Nephron progenitor cell (in vitro differentiated cells): ENCODE data around the gene DSG2.

Source experiments
- DNase-seq: peaks from one replicate; pipeline ENCODE4 v3.0.0; 2021
- H3K27ac Mint-ChIP-seq: 2 replicates; pipeline ENCODE4 v1.8.0; 2021; ENCODE audit warnings: mild to moderate bottlenecking, moderate library complexity, mixed read lengths
- H3K27me3 Mint-ChIP-seq: 2 replicates; pipeline ENCODE4 v1.8.0; 2021; ENCODE audit warnings: mild to moderate bottlenecking, low read depth, mixed read lengths; ENCODE audit not compliant: poor library complexity
- H3K36me3 Mint-ChIP-seq: 2 replicates; pipeline ENCODE4 v1.8.0; 2021; ENCODE audit warnings: low read depth, mixed read lengths
- H3K4me1 Mint-ChIP-seq: 2 replicates; pipeline ENCODE4 v1.8.0; 2021; ENCODE audit warnings: mixed read lengths
- H3K4me3 Mint-ChIP-seq: 2 replicates; pipeline ENCODE4 v1.8.0; 2021; ENCODE audit warnings: mild to moderate bottlenecking, moderate library complexity, mixed read lengths
- H3K9me3 Mint-ChIP-seq: 2 replicates; pipeline ENCODE4 v1.8.0; 2021; ENCODE audit warnings: mild to moderate bottlenecking, moderate library complexity, mixed read lengths
- TF ChIP-seq, protein P1 (sequence below): fragments of 200-600 bp; sonication (generic); IDR thresholded peaks from 2 replicates; pipeline ENCODE4 v1.5.0; 2021; ENCODE audit warnings: antibody characterized with exemption

DSG2 gene

DNA sequence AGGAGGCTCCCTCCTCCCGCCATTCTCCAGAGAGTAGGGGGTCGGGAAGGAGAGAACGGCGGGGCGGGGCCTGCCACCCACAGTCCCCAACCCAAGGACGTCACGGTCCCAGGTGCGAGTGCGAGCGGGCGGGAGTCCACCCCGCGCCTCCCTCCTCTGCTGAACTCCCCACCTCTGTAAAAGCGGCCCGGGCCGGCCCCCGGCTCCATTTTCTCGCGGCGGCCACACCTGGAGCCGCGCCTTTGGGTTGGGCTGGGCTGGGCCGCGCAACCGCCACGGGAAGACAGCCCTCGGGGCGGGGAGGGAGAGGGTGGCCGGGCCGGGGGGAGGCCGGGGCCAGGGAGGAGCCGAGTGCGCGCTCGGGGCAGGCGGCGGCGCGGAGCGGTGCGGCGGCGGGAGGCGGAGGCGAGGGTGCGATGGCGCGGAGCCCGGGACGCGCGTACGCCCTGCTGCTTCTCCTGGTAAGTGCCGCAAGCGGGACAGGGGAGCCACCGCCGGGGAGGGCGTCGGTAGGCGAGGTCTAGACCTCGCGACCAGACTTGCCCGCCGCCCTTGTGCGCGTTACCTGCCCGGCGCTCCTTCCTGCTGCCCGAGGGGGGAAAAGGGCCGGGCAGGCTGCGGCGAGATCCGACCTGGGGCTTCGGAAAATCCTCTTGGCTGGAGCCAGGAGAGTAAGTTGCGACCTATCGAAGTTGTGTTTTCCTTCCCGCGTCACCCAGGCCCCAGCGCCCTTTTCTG is at the start of gene DSG2:
Gene DSG2, plus strand, starts transcription at position 342 of the 738 bp plus-strand sequence. Its CDS starts 75 bp downstream, at position 417.
- Mint-ChIP-seq H3K4me1 (peaks cover 30% of the 10 kb centered on the region), H3K27ac (peak within 1 kb of the TSS; percentile 91), H3K9me3 (no peaks in the 10 kb centered on the region), H3K36me3 (no peaks in the 10 kb centered on the region), H3K27me3 (peaks cover 5% of the 10 kb centered on the region), H3K4me3 (peak within 1 kb of the TSS; percentile 97)
- TF ChIP-seq, protein P1, sequence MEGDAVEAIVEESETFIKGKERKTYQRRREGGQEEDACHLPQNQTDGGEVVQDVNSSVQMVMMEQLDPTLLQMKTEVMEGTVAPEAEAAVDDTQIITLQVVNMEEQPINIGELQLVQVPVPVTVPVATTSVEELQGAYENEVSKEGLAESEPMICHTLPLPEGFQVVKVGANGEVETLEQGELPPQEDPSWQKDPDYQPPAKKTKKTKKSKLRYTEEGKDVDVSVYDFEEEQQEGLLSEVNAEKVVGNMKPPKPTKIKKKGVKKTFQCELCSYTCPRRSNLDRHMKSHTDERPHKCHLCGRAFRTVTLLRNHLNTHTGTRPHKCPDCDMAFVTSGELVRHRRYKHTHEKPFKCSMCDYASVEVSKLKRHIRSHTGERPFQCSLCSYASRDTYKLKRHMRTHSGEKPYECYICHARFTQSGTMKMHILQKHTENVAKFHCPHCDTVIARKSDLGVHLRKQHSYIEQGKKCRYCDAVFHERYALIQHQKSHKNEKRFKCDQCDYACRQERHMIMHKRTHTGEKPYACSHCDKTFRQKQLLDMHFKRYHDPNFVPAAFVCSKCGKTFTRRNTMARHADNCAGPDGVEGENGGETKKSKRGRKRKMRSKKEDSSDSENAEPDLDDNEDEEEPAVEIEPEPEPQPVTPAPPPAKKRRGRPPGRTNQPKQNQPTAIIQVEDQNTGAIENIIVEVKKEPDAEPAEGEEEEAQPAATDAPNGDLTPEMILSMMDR = no peak
- DNase-seq = peak; percentile 81

DNA sequence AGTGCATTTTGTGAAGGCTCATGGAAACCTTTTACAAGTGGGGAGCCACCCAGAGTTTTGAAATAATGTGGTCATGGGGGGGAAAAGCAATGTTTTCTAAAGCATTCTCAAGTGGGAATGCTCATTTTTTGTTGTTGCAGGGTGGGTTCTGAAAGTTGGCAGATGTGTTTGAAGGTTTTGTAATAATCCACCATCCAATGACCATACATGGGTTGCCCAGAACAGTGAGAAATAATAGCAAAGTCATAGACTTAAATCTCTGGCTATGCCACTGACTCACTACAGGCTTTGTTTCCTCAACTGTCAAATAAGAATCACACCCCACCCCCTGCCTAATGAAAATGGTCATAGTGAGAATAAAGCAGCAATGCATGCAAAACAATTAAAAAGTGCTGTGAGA is 47.6 kb upstream of the DSG2 start:
- Mint-ChIP-seq H3K9me3 (no peaks in the 10 kb centered on the region), H3K4me1 (peaks cover 4% of the 10 kb centered on the region), H3K27me3 (no peaks in the 10 kb centered on the region), H3K27ac (no peak overlapping the region), H3K4me3 (no peak overlapping the region), H3K36me3 (no peaks in the 10 kb centered on the region)
- TF ChIP-seq, protein P1 = no peak
- DNase-seq = no peak

DNA sequence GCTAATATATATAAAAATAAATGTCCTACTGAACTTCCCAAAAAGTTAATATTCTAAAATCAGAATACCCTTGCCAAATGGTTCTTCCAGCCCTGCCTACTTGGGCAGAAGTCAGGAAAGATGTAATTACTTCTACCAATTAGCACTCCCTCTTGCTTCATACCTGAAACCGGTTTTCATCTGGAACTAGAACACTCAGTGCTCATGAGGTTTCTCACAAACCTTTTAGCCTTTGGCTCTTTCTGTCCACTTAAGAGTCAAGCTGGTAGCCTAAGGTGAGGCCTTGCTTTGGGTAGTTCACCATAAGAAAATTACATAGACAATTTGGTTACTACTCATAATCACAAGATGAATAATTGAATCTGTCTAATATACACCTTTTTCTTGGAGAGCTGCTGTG is 46.4 kb upstream of the DSG2 start:
- Mint-ChIP-seq H3K36me3 (no peaks in the 10 kb centered on the region), H3K4me3 (no peak overlapping the region), H3K9me3 (no peaks in the 10 kb centered on the region), H3K27me3 (no peaks in the 10 kb centered on the region), H3K4me1 (peaks cover 4% of the 10 kb centered on the region), H3K27ac (no peak overlapping the region)
- TF ChIP-seq, protein P1 = no peak
- DNase-seq = no peak

DNA sequence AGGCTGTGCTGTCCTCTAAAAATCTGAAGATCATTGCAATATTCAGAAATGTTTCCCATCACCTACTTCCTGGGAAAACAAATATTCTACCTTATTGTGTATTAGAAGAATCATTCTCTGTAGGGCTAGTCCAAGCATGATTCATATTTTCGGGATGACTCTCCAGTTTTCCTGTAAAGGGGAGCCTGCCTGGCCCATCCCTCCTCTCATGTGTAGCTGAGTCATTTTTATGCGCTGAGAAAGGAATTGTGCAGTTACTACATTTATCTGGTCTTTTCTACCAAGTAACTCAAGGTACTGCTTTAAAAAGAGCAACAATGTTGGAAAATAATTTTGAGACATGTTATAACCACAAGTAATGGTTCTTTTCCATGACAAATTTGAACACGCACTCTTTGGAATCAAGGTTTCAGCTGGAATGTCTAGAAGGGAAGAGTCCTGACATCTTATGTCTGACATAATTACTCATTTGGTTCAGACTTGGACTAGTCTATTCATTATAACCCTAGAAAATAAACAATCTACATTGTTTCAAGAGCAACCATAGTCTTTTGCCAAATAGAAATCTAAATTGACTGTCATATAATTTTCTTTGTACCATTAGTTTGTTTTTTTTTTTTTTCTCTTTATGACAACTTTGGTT is 43.8 kb upstream of the DSG2 start:
- Mint-ChIP-seq H3K9me3 (no peaks in the 10 kb centered on the region), H3K4me1 (no peaks in the 10 kb centered on the region), H3K27ac (no peak overlapping the region), H3K36me3 (no peaks in the 10 kb centered on the region), H3K27me3 (peaks cover 5% of the 10 kb centered on the region), H3K4me3 (no peak overlapping the region)
- DNase-seq = no peak
- TF ChIP-seq, protein P1 = no peak

DNA sequence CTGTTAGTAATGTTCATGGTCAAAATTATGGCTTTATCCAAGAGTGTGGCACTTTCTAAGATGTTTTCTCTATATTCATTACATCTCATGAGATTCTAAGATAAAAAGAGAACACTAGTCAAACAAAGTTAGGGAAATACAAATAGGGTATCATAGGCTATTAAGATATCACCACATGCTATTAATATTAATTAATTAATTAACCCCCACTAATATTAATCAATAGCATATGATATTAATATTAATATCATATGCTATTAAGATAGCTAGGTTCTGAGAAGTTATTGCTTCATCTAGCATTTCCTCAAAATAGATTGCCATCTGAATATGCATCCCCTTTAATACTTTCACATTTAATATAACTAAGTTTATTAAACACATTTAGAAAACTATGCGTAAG is 28.3 kb upstream of the DSG2 start:
- no peak overlapping the region for H3K27ac Mint-ChIP-seq
- TF ChIP-seq, protein P1 = no peak
- no peaks in the 10 kb centered on the region for H3K9me3 Mint-ChIP-seq
- H3K4me3 Mint-ChIP-seq = no peak overlapping the region
- no peaks in the 10 kb centered on the region for H3K36me3 Mint-ChIP-seq
- peaks cover 9% of the 10 kb centered on the region for H3K4me1 Mint-ChIP-seq
- H3K27me3 Mint-ChIP-seq = peaks cover 5% of the 10 kb centered on the region
- DNase-seq = no peak

DNA sequence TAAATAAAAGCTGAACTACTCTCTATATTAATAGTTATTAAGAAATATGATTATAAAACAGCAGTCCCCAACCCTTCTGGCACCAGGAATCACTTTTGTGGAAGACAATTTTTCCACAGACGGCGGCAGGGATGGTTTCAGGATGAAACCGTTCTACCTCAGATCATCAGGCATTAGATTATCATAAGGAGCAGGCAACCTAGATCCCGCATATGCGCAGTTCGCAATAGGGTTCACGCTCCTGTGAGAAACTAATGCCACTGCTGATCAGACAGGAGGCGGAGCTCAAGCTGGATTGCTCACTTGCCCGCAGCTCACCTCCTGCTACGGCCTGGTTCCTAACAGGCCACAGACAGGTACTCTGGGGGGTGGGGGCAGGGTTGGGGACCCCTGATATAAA is 19.3 kb upstream of the DSG2 start:
- Mint-ChIP-seq H3K4me1 (no peaks in the 10 kb centered on the region), H3K36me3 (no peaks in the 10 kb centered on the region), H3K27me3 (peaks cover 3% of the 10 kb centered on the region), H3K4me3 (no peak overlapping the region), H3K27ac (no peak overlapping the region), H3K9me3 (peaks cover 4% of the 10 kb centered on the region)
- TF ChIP-seq, protein P1 = no peak
- DNase-seq = no peak
